ENCODE data around the gene EVC.

The EVC gene

DNA sequence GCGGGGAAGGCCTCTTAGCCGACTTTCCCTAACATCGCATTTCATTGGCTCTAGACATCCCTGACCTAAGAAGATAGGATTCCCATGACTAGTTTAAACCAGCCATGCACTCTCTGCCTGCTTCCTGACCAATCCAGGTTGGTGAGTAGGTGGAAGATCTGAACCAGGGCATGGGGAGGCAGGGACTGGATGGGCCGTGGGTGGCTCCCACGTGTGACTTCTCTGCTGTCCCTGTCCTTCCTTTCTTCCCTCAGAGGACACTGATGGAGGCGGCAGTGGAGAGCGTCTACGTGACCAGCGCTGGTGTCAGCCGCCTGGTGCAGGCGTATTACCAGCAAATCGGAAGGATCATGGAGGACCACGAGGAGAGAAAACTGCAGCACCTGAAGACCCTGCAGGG, 90.7 kb downstream of the EVC start:
- H3K27ac ChIP-seq = no peak overlapping the region
- TF ChIP-seq, protein P1, sequence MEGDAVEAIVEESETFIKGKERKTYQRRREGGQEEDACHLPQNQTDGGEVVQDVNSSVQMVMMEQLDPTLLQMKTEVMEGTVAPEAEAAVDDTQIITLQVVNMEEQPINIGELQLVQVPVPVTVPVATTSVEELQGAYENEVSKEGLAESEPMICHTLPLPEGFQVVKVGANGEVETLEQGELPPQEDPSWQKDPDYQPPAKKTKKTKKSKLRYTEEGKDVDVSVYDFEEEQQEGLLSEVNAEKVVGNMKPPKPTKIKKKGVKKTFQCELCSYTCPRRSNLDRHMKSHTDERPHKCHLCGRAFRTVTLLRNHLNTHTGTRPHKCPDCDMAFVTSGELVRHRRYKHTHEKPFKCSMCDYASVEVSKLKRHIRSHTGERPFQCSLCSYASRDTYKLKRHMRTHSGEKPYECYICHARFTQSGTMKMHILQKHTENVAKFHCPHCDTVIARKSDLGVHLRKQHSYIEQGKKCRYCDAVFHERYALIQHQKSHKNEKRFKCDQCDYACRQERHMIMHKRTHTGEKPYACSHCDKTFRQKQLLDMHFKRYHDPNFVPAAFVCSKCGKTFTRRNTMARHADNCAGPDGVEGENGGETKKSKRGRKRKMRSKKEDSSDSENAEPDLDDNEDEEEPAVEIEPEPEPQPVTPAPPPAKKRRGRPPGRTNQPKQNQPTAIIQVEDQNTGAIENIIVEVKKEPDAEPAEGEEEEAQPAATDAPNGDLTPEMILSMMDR (IDR thresholded peaks at IDR 0.05) = no peak
- no peak overlapping the region for H3K4me3 ChIP-seq
- DNase-seq (ENCODE audit: low spot score) = no peak

DNA sequence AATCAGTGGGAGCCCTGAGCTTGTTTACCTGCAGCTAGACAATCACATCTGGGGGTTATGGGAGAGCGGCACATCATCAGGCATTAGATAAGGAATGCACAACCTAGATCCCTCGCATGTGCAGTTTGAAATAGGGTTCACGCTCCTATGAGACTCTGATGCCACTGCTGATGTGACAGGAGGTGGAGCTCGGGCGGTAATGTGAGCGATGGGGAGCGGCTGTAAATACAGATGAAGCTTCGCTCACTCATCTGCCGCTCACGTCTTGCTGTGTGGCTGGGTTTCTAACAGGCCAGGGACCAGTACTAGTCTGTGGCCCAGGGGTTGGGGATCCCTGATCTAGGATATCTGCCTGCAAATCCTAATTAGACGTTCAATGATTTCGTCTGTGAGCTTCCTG, 91.6 kb downstream of the EVC start:
- TF ChIP-seq, protein P1 (IDR thresholded peaks at IDR 0.05) = no peak
- H3K4me3 ChIP-seq = no peak overlapping the region
- H3K27ac ChIP-seq = no peak overlapping the region
- no peak for DNase-seq (ENCODE audit: low spot score)

- H3K27ac ChIP-seq = no peak overlapping the region
- no peak for DNase-seq (ENCODE audit: low spot score)
These were observed 93.7 kb downstream of the EVC start for GRCh38 chr4:5804656-5805055.

GRCh38 chr4:5805270-5805669, 94.3 kb downstream of the EVC start:
- no peak overlapping the region for H3K27ac ChIP-seq
- H3K4me3 ChIP-seq = no peak overlapping the region
- TF ChIP-seq, protein P1 (IDR thresholded peaks at IDR 0.05) = no peak
- no peak for DNase-seq (ENCODE audit: low spot score)

More at GRCh38 chr4:5804656-5805055, 93.7 kb downstream of the EVC start:
- TF ChIP-seq, protein P1 (IDR thresholded peaks at IDR 0.05) = no peak
- no peak overlapping the region for H3K4me3 ChIP-seq

DNA sequence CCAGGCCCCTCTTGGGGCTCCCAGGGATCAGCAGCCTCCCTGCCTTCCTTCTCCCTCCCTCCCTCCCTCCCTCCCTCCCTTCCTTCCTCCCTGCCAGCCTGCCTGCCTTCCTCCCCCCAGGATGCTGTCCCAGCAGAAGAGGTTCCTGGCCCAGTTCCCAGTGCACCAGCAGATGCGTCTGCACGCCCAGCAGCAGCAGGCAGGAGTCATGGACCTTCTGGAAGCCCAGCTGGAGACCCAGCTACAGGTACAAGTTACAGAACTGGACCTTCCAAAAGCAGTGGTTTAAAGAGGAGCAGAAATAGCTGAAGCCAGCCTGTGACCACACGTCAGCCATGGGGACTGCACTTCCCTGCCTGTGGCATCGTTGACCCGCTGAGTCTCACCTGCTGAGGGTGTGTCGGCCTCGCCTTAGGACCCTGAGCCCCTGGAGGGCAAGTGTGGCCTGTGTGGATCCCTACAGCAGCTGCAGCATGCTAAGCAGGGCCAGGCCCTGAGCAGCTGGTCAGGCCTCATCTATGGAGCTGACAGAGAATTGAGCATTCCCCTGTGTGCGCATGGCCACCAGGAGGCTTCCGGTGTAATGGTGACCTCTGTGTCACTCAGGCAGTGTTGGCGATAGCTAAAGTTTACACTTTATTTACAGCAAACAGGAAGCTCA, 97.2 kb downstream of the EVC start:
- H3K27ac ChIP-seq = no peak overlapping the region
- DNase-seq (ENCODE audit: low spot score) = no peak
- TF ChIP-seq, protein P1 (IDR thresholded peaks at IDR 0.05) = no peak
- H3K4me3 ChIP-seq = no peak overlapping the region

DNA sequence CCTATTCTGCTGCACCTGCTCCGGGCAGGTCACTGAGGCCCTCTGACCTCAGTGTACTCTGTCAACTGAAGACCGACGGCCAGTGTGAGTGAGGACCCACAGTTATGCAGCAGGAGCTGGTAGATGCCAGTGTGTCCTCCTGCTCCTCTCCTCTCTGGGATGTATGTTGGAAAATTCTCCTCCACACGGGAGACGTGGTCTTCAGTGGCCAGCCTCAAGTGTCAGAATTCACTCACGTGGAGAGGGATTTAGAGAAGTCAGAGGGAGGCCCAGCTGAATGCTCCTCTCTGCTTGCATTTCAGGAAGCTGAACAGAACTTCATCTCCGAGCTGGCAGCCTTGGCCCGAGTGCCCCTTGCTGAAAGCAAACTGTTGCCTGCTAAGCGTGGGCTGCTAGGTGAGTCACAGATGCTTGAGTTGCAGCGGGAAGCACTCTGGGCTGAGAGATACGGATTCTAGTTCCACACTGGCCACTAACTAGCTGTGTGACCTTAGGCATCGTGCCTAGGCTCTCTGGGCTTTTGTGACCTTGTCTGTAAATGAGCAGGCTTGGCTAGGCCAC, 98.3 kb downstream of the EVC start:
- TF ChIP-seq, protein P1 (IDR thresholded peaks at IDR 0.05) = no peak
- no peak for DNase-seq (ENCODE audit: low spot score)
- Histone ChIP-seq H3K27ac (no peak overlapping the region), H3K4me3 (no peak overlapping the region)

GRCh38 chr4:5810151-5810550, 99.2 kb downstream of the EVC start:
- DNase-seq (ENCODE audit: low spot score) = no peak
- TF ChIP-seq, protein P1 (IDR thresholded peaks at IDR 0.05) = no peak
- H3K4me3 ChIP-seq = no peak overlapping the region
- no peak overlapping the region for H3K27ac ChIP-seq

All from coronary artery (tissue), 2 donors.